GM13977 (cell line): ENCODE measurements around the gene PRKCB.

Source experiments
- DNase-seq: peaks from one replicate; pipeline ENCODE4 v3.0.0; 2012; ENCODE audit warnings: low spot score
- in situ Hi-C: fragments of 300-500 bp; cut with MboI; formaldehyde crosslinking; loops from one replicate; pipeline ENCODE4 v1.12.0; 2022; ENCODE audit warnings: low sequenced_read_pairs, low pct_unique_long_range_greater_than_20kb, mixed read lengths, inconsistent platforms; ENCODE audit not compliant: unreplicated experiment
- TF ChIP-seq, protein P1 (sequence below): IDR thresholded peaks from 2 replicates; pipeline ENCODE4 v1.5.1; 2012; ENCODE audit warnings: mild to moderate bottlenecking, control low read depth; ENCODE audit not compliant: insufficient read depth; ENCODE audit errors: extremely low read depth, missing control alignments

The PRKCB gene

DNA sequence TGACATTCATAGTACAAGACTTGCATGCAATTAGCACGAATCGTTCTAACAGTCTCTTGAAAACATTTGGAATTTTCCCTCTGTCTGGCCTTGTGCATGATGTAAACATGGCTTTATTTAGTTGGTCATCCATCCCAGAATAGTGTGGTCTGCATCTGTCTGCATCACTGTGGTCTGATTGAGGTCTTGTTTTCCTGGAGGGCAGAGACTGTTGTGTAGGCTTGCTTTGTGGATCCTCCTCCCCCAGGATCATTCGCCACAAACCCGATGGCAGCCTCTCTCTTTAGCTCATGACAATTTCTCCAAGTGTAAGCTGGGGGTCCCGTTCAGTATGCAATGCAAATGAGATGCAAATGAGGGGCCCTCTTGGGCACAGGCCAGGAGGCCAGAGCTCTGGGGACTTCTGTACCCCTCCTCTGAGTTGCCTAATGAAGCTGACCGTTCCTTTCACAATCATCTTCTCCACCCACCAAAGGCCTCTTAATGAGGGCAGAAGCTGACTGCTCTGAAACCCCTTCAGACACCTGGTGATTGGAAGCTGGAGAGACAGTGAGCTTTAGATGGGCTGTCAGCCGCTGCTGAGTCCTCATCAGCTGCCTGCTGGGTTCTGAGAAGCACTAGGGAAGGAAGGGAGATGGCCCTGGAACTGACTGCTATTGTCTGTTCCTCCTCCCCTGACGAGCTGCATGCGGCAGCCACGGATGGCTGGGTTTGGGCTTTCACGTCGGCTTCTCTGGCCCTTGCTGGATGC is 219.1 kb downstream of the PRKCB start:
- TF ChIP-seq, protein P1, sequence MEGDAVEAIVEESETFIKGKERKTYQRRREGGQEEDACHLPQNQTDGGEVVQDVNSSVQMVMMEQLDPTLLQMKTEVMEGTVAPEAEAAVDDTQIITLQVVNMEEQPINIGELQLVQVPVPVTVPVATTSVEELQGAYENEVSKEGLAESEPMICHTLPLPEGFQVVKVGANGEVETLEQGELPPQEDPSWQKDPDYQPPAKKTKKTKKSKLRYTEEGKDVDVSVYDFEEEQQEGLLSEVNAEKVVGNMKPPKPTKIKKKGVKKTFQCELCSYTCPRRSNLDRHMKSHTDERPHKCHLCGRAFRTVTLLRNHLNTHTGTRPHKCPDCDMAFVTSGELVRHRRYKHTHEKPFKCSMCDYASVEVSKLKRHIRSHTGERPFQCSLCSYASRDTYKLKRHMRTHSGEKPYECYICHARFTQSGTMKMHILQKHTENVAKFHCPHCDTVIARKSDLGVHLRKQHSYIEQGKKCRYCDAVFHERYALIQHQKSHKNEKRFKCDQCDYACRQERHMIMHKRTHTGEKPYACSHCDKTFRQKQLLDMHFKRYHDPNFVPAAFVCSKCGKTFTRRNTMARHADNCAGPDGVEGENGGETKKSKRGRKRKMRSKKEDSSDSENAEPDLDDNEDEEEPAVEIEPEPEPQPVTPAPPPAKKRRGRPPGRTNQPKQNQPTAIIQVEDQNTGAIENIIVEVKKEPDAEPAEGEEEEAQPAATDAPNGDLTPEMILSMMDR: no peak
- in situ Hi-C loops: no loop called here
- DNase-seq: no peak

DNA sequence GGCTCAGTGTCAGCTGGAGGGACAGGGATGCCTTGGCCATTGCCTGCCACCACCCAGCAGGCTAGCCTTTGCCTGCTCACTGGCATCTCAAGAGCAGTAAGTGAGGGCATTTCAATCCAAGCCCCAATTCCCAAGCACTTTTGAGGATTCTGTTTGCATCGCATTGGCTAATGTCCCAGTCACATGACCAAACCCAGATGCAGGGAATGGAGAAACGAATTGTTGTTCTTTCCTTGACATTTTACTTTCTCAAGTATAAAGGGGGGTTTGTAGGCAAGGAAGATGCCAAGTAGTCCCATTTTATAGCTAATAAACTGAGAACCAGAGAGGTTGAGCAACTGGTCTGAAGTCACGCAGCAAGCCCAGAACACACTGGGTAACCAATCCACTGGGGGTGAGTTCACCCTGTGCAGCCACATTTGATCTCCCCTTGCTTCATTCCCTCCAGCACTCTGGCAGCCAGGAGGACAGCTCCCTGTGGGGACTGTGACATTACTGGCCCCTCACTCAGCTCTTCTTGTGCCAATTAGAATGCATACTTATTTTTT is 226.6 kb downstream of the PRKCB start:
- TF ChIP-seq, protein P1: no peak
- DNase-seq: no peak
- in situ Hi-C loops: no loop called here

DNA sequence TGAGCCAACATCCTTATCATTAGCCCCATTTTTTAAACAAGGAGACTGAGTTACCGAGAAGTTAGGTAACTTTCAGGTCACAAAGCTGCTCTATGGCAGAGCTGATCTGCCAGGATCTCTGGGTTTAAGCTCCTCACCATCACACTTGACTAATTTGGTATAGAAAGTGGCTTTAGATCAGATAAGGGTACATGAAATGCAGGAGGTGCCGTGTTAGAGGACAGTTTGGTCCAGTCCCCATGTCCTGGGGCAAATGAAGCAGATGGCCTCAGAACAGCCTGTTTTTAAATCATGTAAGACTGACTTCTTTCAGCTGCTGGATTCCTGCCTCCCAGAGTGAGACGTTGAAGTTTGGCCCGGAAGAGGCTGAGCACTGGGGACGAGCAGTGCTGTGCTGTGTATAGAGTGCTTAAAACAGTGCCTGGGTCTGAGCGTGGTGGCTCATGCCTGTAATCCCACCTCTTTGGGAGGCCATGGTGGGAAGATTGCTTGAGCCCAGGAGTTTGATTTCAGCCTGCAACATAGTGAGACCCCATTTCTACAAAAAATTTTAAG is 233.3 kb downstream of the PRKCB start:
- TF ChIP-seq, protein P1: no peak
- no peak for DNase-seq
- in situ Hi-C loops: no loop called here

DNA sequence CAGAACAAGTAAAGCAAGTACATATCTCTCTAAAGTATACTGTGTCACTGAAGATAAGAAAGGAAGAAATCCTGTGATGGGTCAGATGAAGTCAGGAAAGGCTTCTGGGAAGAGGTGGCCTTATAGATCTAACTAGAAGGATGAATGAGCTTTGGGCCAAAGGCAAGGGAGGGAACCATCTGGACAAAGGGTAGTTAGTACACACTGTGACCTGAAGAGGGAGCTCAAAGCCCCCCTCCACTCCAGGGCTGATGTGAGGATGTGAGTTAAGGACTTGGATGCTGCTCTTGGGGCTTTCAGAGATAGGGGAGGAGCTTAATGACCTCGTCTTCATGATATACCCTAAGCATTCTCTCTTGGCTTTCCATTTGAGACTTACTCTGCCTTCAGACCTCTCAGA is 235.1 kb downstream of the PRKCB start:
- DNase-seq: peak; percentile 52
- in situ Hi-C loops: no loop called here
- TF ChIP-seq, protein P1: peak; percentile 74

DNA sequence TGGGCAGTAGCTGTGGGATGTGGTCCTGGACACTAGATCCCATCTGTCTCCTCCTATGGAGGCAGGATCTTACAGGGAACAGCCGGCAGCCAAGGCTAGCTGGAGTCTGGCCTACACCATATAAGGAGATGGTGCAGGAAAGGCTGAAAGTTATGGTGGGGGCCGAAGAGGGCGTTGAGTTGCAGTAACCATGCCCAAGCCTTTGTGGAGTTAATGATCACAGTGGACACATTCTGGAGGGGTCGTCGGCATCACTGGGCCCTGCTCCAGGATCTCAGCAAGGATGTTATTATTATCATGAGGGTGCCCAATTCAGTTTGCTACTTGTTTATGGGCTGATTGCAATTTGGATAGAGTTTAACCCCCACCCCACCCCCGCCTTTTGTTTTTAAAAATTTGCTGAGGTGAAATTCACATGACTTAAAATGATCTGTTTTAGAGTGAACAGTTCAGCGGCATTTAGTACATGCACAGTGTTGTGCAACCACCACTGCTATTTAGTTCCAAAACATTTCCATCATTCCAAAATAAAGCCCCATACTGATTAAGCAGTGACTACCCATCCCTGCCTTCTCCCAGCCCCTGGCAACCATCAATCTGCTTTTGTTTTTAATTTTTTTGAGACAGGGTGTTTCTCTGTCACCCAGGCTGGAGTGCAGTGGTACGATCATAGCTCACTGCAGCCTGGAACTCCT is 236.0 kb downstream of the PRKCB start:
- in situ Hi-C loops: no loop called here

DNA sequence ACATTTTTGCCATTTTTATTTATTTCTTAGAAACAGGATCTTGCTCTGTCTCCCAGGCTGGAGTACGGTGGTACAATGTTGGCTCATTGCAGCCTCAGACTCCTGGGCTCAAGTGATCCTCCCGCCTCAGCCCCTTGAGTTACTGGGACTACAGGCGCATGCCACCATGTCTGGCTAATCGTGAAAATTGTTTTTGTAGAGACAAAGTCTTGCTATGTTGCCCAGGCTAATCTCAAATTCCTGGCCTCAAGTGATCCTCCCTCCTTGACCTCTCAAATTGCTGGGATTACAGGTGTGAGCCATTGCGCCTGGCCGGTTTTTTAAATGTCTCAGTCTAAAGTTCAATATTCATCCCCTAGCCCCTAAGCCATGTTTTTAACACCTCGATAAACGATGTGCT is 237.5 kb downstream of the PRKCB start:
- TF ChIP-seq, protein P1: no peak
- no peak for DNase-seq
- in situ Hi-C loops: no loop called here

More for the DNA sequence above, 236.0 kb downstream of the PRKCB start:
- TF ChIP-seq, protein P1: no peak
- DNase-seq: no peak
